IMR-90 (cell line): ENCODE measurements around the gene CCDC27. TPM values are rescaled to one million over a fixed set of nuclear protein-coding genes. Genes with fewer than 3 reads are reported as not detected.

Experiments used
- ATAC-seq: fragments of 200-7000 bp; cut with Tn5 transposase; 2 replicates; pipeline ENCODE4 v1.9.1; 2020; ENCODE audit warnings: low read depth, mild to moderate bottlenecking, moderate library complexity
- BruUV-seq: library from RNA; stranded (reverse); fragments of 400-500 nt; replicated peaks from 2 replicates; lab custom pipeline; 2021; lab: Mats Ljungman, UMichigan
- CTCF ChIA-PET: fragments of 300-600 bp; formaldehyde crosslinking; extraction: SDS; loops from one replicate; lab custom pipeline; 2021; ENCODE audit warnings: antibody characterized with exemption; lab: Yijun Ruan, JAX
- POLR2A ChIA-PET: fragments of 300-600 bp; sonication (Branson Sonifier 250); formaldehyde crosslinking; loops from one replicate; lab custom pipeline; 2022; ENCODE audit warnings: antibody characterized with exemption; ENCODE audit not compliant: unreplicated experiment; lab: Charles Lee
- DNase-seq: peaks from one replicate; pipeline ENCODE4 v3.0.0; 2013
- H2AFZ ChIP-seq: replicated peaks from 2 replicates; pipeline ENCODE3; 2013; ENCODE audit warnings: low read length, mild to moderate bottlenecking; ENCODE audit not compliant: poor library complexity
- H2AK5ac ChIP-seq: 2 replicates; pipeline ENCODE4 v1.6.1; 2013; ENCODE audit warnings: low read depth, low read length, inconsistent platforms
- H2AK9ac ChIP-seq: replicated peaks from 2 replicates; pipeline ENCODE3; 2013; ENCODE audit warnings: mild to moderate bottlenecking, low read depth, low read length, moderate library complexity; ENCODE audit not compliant: poor library complexity
- H2BK120ac ChIP-seq: 2 replicates; pipeline ENCODE4 v1.6.1; 2013; ENCODE audit warnings: low read depth, low read length, inconsistent platforms
- H2BK15ac ChIP-seq: 3 replicates; pipeline ENCODE4 v1.6.1; 2013; ENCODE audit warnings: low read depth, low read length, inconsistent platforms
- H2BK20ac ChIP-seq: 2 replicates; pipeline ENCODE4 v1.6.1; 2013; ENCODE audit warnings: low read depth, mild to moderate bottlenecking, inconsistent platforms, low read length, moderate library complexity
- H2BK5ac ChIP-seq: 2 replicates; pipeline ENCODE4 v1.6.1; 2013; ENCODE audit warnings: mild to moderate bottlenecking, low read depth, low read length, inconsistent platforms; ENCODE audit not compliant: poor library complexity, severe bottlenecking
- H3K14ac ChIP-seq: replicated peaks from 2 replicates; pipeline ENCODE4 v1.6.1; 2013; ENCODE audit warnings: low read depth, low read length, inconsistent platforms
- H3K18ac ChIP-seq: 2 replicates; pipeline ENCODE4 v1.6.1; 2013; ENCODE audit warnings: low read depth, low read length, control low read depth
- H3K23ac ChIP-seq: 2 replicates; pipeline ENCODE4 v1.6.1; 2013; ENCODE audit warnings: low read depth, low read length, inconsistent platforms
- H3K27ac ChIP-seq: 2 replicates; pipeline ENCODE4 v1.5.1; 2013; ENCODE audit warnings: mild to moderate bottlenecking, control low read depth, low read length; ENCODE audit not compliant: insufficient read depth
- H3K27me3 ChIP-seq: 2 replicates; pipeline ENCODE4 v1.6.1; 2013; ENCODE audit warnings: low read length; ENCODE audit not compliant: control insufficient read depth, insufficient read depth
- H3K36me3 ChIP-seq: 2 replicates; pipeline ENCODE4 v1.6.1; 2013; ENCODE audit warnings: low read length, mixed read lengths; ENCODE audit not compliant: control insufficient read depth, insufficient read depth
- H3K4ac ChIP-seq: 2 replicates; pipeline ENCODE4 v1.6.1; 2013; ENCODE audit warnings: low read depth, low read length, inconsistent platforms
- H3K4me1 ChIP-seq: 2 replicates; pipeline ENCODE4 v1.6.1; 2013; ENCODE audit warnings: low read length, mixed read lengths; ENCODE audit not compliant: control insufficient read depth, insufficient read depth
- H3K4me2 ChIP-seq: 2 replicates; pipeline ENCODE4 v1.6.1; 2013; ENCODE audit warnings: low read depth, mild to moderate bottlenecking, control low read depth, low read length, moderate library complexity
- H3K4me3 ChIP-seq: 2 replicates; pipeline ENCODE4 v1.5.1; 2013; ENCODE audit warnings: low read depth, mild to moderate bottlenecking, control low read depth, low read length, moderate library complexity; ENCODE audit not compliant: insufficient read depth
- H3K56ac ChIP-seq: 2 replicates; pipeline ENCODE4 v1.6.1; 2013; ENCODE audit warnings: low read length, inconsistent platforms; ENCODE audit not compliant: insufficient read depth; ENCODE audit errors: extremely low read depth
- H3K79me1 ChIP-seq, 2 experiments: 2 replicates each; pipeline ENCODE4 v1.6.1; 2013; ENCODE audit warnings: low read length in 2 of 2, inconsistent platforms in 1 of 2, low read depth in 1 of 2
- H3K9ac ChIP-seq: 2 replicates; pipeline ENCODE4 v1.6.1; 2013; ENCODE audit warnings: low read depth, low read length, control low read depth
- H3K9me1 ChIP-seq: 2 replicates; pipeline ENCODE4 v1.6.1; 2013; ENCODE audit warnings: low read length, inconsistent platforms; ENCODE audit not compliant: insufficient read depth
- H3K9me3 ChIP-seq: 2 replicates; pipeline ENCODE4 v1.6.1; 2013; ENCODE audit warnings: low read length; ENCODE audit not compliant: control insufficient read depth, insufficient read depth
- H4K20me1 ChIP-seq: 2 replicates; pipeline ENCODE4 v1.6.1; 2013; ENCODE audit warnings: low read length, inconsistent platforms; ENCODE audit not compliant: insufficient read depth
- H4K5ac ChIP-seq: 2 replicates; pipeline ENCODE4 v1.6.1; 2013; ENCODE audit warnings: mild to moderate bottlenecking, low read depth, low read length, control low read depth
- H4K8ac ChIP-seq, 2 experiments: 2 replicates each; pipeline ENCODE4 v1.6.1; 2013; ENCODE audit warnings: low read depth in 2 of 2, low read length in 2 of 2, control low read depth in 1 of 2, inconsistent platforms in 1 of 2
- H4K91ac ChIP-seq: 2 replicates; pipeline ENCODE4 v1.6.1; 2013; ENCODE audit warnings: low read depth, low read length, inconsistent platforms; ENCODE audit not compliant: insufficient read depth
- BHLHE40 ChIP-seq: fragments of 150-350 bp; IDR thresholded peaks from 2 replicates; pipeline ENCODE4 v1.6.1; 2016; ENCODE audit warnings: mild to moderate bottlenecking, low read depth, low read length
- CEBPB ChIP-seq: IDR thresholded peaks from 2 replicates; pipeline ENCODE4 v1.6.1; 2012; ENCODE audit warnings: low read depth, low read length, improper control_type of control experiment
- CTCF ChIP-seq: conservative IDR thresholded peaks from 2 replicates; pipeline ENCODE4 v1.5.1; 2012; ENCODE audit warnings: mild to moderate bottlenecking, low read depth, low read length, improper control_type of control experiment
- ELK1 ChIP-seq: fragments of 150-350 bp; IDR thresholded peaks from 2 replicates; pipeline ENCODE4 v1.6.1; 2016; ENCODE audit warnings: low read depth, mild to moderate bottlenecking, low read length, moderate library complexity, borderline replicate concordance
- FOS ChIP-seq: fragments of 150-350 bp; IDR thresholded peaks from 2 replicates; pipeline ENCODE4 v1.6.1; 2016; ENCODE audit warnings: low read depth, low read length
- MAFK ChIP-seq: IDR thresholded peaks from 2 replicates; pipeline ENCODE4 v1.6.1; 2012; ENCODE audit warnings: low read depth, low read length, improper control_type of control experiment
- MAZ ChIP-seq: IDR thresholded peaks from 2 replicates; pipeline ENCODE4 v1.6.1; 2012; ENCODE audit warnings: low read depth, mild to moderate bottlenecking, low read length, improper control_type of control experiment, moderate library complexity, borderline replicate concordance
- MXI1 ChIP-seq: IDR thresholded peaks from 2 replicates; pipeline ENCODE4 v1.6.1; 2012; ENCODE audit warnings: low read depth, mild to moderate bottlenecking, low read length, moderate library complexity, borderline replicate concordance
- POLR2A ChIP-seq: IDR thresholded peaks from 2 replicates; pipeline ENCODE4 v1.6.1; 2012; ENCODE audit warnings: mild to moderate bottlenecking, low read depth, low read length
- RAD21 ChIP-seq: IDR thresholded peaks from 2 replicates; pipeline ENCODE4 v1.6.1; 2012; ENCODE audit warnings: low read length, improper control_type of control experiment
- RCOR1 ChIP-seq: IDR thresholded peaks from 2 replicates; pipeline ENCODE4 v1.6.1; 2012; ENCODE audit warnings: mild to moderate bottlenecking, low read length, improper control_type of control experiment; ENCODE audit not compliant: insufficient replicate concordance
- RFX5 ChIP-seq: IDR thresholded peaks from 2 replicates; pipeline ENCODE4 v1.8.0; 2012; ENCODE audit warnings: low read depth, mild to moderate bottlenecking, low read length, moderate library complexity
- SMC3 ChIP-seq: fragments of 150-350 bp; IDR thresholded peaks from 2 replicates; pipeline ENCODE4 v1.6.1; 2016; ENCODE audit warnings: low read depth, mild to moderate bottlenecking, antibody characterized with exemption, low read length, moderate library complexity
- USF2 ChIP-seq: fragments of 150-350 bp; IDR thresholded peaks from 2 replicates; pipeline ENCODE4 v1.6.1; 2017; ENCODE audit warnings: mild to moderate bottlenecking, antibody characterized with exemption, low read length, low read depth
- WGBS, 2 experiments: methylation state at CpG; one replicate each; pipeline versions ENCODE4 v1.1.5 to v1.1.7; 2013; ENCODE audit warnings: missing lambda C conversion rate in 2 of 2; ENCODE audit not compliant: insufficient read length in 1 of 2; ENCODE audit errors: extremely low coverage in 2 of 2; 5-methylcytosine and 5-hydroxymethylcytosine counted together
- dilution Hi-C: fragments of 300-500 bp; cut with HindIII; formaldehyde crosslinking; loops from one replicate; pipeline ENCODE4 v1.14.3; 2018; ENCODE audit warnings: low sequenced_read_pairs; ENCODE audit not compliant: unreplicated experiment
- in situ Hi-C: fragments of 300-500 bp; cut with MboI; formaldehyde crosslinking; loops from 3 replicates; pipeline ENCODE4 v1.14.3; 2019; ENCODE audit warnings: low sequenced_read_pairs, inconsistent platforms, mixed read lengths
- intact Hi-C: fragments of 100-400 bp; cut with micrococcal nuclease; formaldehyde crosslinking; loops from 2 replicates; pipeline ENCODE4 v1.10.0; 2022
- polyA plus RNA-seq, 3 experiments: library from polyadenylated mRNA; depleted of rRNA; stranded (reverse); fragments of >200 nt; gene quantifications; 2 replicates each; pipeline ENCODE4 v1.2.3, GENCODE V29; 2012; ENCODE audit warnings: low replicate concordance in 1 of 3
- total RNA-seq: library from RNA; depleted of rRNA; stranded (reverse); fragments of >200 nt; gene quantifications from 2 replicates; pipeline ENCODE4 v1.2.3, GENCODE V29; 2012

Gene CCDC27
- total and polyA plus RNA-seq, 2 of the 4 experiments (the other 2 are of a cell fraction): not detected

GRCh38 chr1:3779265-3779911 is 27.1 kb downstream of the CCDC27 start:
- WGBS, 2 experiments: 94% methylated on average over 13 of the region's 23 CpGs; no CpG with 5 or more reads in 1 of the 2 experiments
- CTCF ChIA-PET: no interaction called here
- H4K8ac ChIP-seq: no peak overlapping the region

More at GRCh38 chr1:3779265-3779911, 27.1 kb downstream of the CCDC27 start:
- Histone ChIP-seq H2BK5ac (no peak overlapping the region), H2AK9ac (no peak overlapping the region), H4K91ac (no peak overlapping the region), H3K9me3 (no peaks in the 10 kb centered on the region), H2BK120ac (no peak overlapping the region), H2BK15ac (no peak overlapping the region), H4K5ac (no peak overlapping the region), H3K36me3 (peaks cover 43% of the 10 kb centered on the region), H2AFZ (no peak overlapping the region), H3K4me1 (peaks cover 14% of the 10 kb centered on the region), H3K14ac (no peak overlapping the region), H3K56ac (no peak overlapping the region), H3K23ac (no peak overlapping the region), H3K4me2 (no peak overlapping the region), H4K20me1 (no peaks in the 10 kb centered on the region), H3K18ac (no peak overlapping the region), H3K4ac (no peak overlapping the region), H3K27me3 (no peaks in the 10 kb centered on the region), H3K9ac (no peak overlapping the region), H3K27ac (no peak overlapping the region), H3K9me1 (peaks cover 4% of the 10 kb centered on the region; the same call in 1 of the 2 replicates), H2AK5ac (no peak overlapping the region), H2BK20ac (no peak overlapping the region), H3K79me1 (no peaks in the 10 kb centered on the region; a peak in 1 of 4 replicates), H3K4me3 (no peak overlapping the region)
- intact Hi-C loops (no loop called here), dilution Hi-C loops (no loop called here), in situ Hi-C loops (no loop called here)
- no TSS peak for BruUV-seq
- ATAC-seq (no peak), DNase-seq (no peak)
- POLR2A ChIA-PET: no interaction called here
- no peak for TF ChIP-seq CEBPB
- no peak for TF ChIP-seq MXI1
- no peak for TF ChIP-seq FOS
- TF ChIP-seq SMC3: no peak
- no peak for TF ChIP-seq ELK1
- no peak for TF ChIP-seq POLR2A
- no peak for TF ChIP-seq RFX5
- no peak for TF ChIP-seq RAD21
- no peak for TF ChIP-seq RCOR1
- TF ChIP-seq BHLHE40: no peak
- no peak for TF ChIP-seq MAZ
- no peak for TF ChIP-seq MAFK
- no peak for TF ChIP-seq CTCF
- no peak for TF ChIP-seq USF2
